NCI-H82 (cell line): ENCODE results near the gene ZC3H18.
"Not testable (repeated sequence)": the region's sequence is repeated elsewhere in the genome, so short reads cannot be mapped to it uniquely, and the experiment has no call there.

Experiments
- DNase-seq: peaks from one replicate; lab custom pipeline; 2025; lab: John Stamatoyannopoulos, UW

Gene ZC3H18

GRCh38 chr16:88654363-88655052 is 84.3 kb downstream of the ZC3H18 start:
- no peak for DNase-seq

GRCh38 chr16:88655053-88655732 is 85.0 kb downstream of the ZC3H18 start:
- DNase-seq: no peak

GRCh38 chr16:88655733-88656281 is 85.6 kb downstream of the ZC3H18 start:
- no peak for DNase-seq

- DNase-seq: no peak
These were observed 86.2 kb downstream of the ZC3H18 start for GRCh38 chr16:88656291-88656980.

- DNase-seq: no peak
These were observed 87.2 kb downstream of the ZC3H18 start for GRCh38 chr16:88657371-88657770.

GRCh38 chr16:88658714-88659113 is 88.5 kb downstream of the ZC3H18 start:
- DNase-seq: no peak

GRCh38 chr16:88659160-88659559 is 89.0 kb downstream of the ZC3H18 start:
- peak; percentile 41 for DNase-seq

GRCh38 chr16:88661468-88661867 is 91.3 kb downstream of the ZC3H18 start:
- DNase-seq: no peak

- DNase-seq: no peak
These were observed 92.1 kb downstream of the ZC3H18 start for GRCh38 chr16:88662222-88662842.

- peak; percentile 98 for DNase-seq
These were observed 92.8 kb downstream of the ZC3H18 start, which contains the start of gene MVD for GRCh38 chr16:88662843-88663606. MVD (minus strand) TSS chr16:88663091; CDS start chr16:88663080, 11 bp downstream.

GRCh38 chr16:88665148-88665547 is 94.9 kb downstream of the ZC3H18 start:
- no peak for DNase-seq

GRCh38 chr16:88665570-88665969 is 95.4 kb downstream of the ZC3H18 start:
- no peak for DNase-seq

GRCh38 chr16:88667461-88667860 is 97.3 kb downstream of the ZC3H18 start:
- no peak for DNase-seq

- not testable (repeated sequence) for DNase-seq
These were observed 99.3 kb downstream of the ZC3H18 start for GRCh38 chr16:88669493-88669892.

GRCh38 chr16:88669980-88670379 is 99.8 kb downstream of the ZC3H18 start:
- peak; percentile 13 for DNase-seq

GRCh38 chr16:88671806-88672205 is 101.6 kb downstream of the ZC3H18 start:
- DNase-seq: no peak

GRCh38 chr16:88672776-88673175 is 102.6 kb downstream of the ZC3H18 start:
- peak; percentile 64 for DNase-seq

GRCh38 chr16:88673716-88674379 is 103.6 kb downstream of the ZC3H18 start:
- no peak for DNase-seq

GRCh38 chr16:88676502-88677242 is 106.5 kb downstream of the ZC3H18 start:
- no peak for DNase-seq

- DNase-seq: no peak
These were observed 107.5 kb downstream of the ZC3H18 start for GRCh38 chr16:88677721-88678120.
